M059J (cell line): ENCODE results near the gene FOXN3. TPM values are rescaled to one million over a fixed set of nuclear protein-coding genes. Genes with fewer than 3 reads are reported as not detected.

ENCODE experiments used
- DNase-seq: peaks from one replicate; pipeline ENCODE4 v3.0.0-alpha.2; 2012; ENCODE audit warnings: low read depth
- total RNA-seq: library from RNA; depleted of rRNA; stranded (reverse); fragments of >200 nt; shearing (Covaris generic); gene quantifications from 2 replicates; pipeline ENCODE4 v1.2.3, GENCODE V29; 2014

Gene FOXN3
- total RNA-seq, 1 experiment from 2014 or later = 16.7 TPM

GRCh38 chr14:89382901-89383845 lies 33.9 kb downstream of the FOXN3 start:
- DNase-seq = no peak

- DNase-seq = no peak
Measured at GRCh38 chr14:89382487-89382886, 34.5 kb downstream of the FOXN3 start.

GRCh38 chr14:89379891-89380820 lies 36.9 kb downstream of the FOXN3 start:
- DNase-seq = no peak

GRCh38 chr14:89379006-89379405 lies 38.0 kb downstream of the FOXN3 start:
- DNase-seq = no peak

- peak; percentile 38 for DNase-seq
Measured at GRCh38 chr14:89378119-89378518, 38.9 kb downstream of the FOXN3 start.

- no peak for DNase-seq
Measured at GRCh38 chr14:89377544-89377943, 39.5 kb downstream of the FOXN3 start.

GRCh38 chr14:89374908-89375307 lies 42.1 kb downstream of the FOXN3 start:
- no peak for DNase-seq

- no peak for DNase-seq
Measured at GRCh38 chr14:89373185-89373584, 43.8 kb downstream of the FOXN3 start.

GRCh38 chr14:89372512-89372883 lies 44.5 kb downstream of the FOXN3 start:
- DNase-seq = no peak

- no peak for DNase-seq
Measured at GRCh38 chr14:89371585-89372511, 45.2 kb downstream of the FOXN3 start.

GRCh38 chr14:89370781-89371180 lies 46.3 kb downstream of the FOXN3 start:
- DNase-seq = no peak

- DNase-seq = no peak
Measured at GRCh38 chr14:89370381-89370780, 46.7 kb downstream of the FOXN3 start.

GRCh38 chr14:89369656-89370055 lies 47.4 kb downstream of the FOXN3 start:
- no peak for DNase-seq

GRCh38 chr14:89368490-89369477 lies 48.2 kb downstream of the FOXN3 start:
- peak; percentile 13 for DNase-seq

- DNase-seq = no peak
Measured at GRCh38 chr14:89367779-89368120, 49.3 kb downstream of the FOXN3 start.

- DNase-seq = no peak
Measured at GRCh38 chr14:89366864-89367778, 49.9 kb downstream of the FOXN3 start.

GRCh38 chr14:89365061-89365801 lies 51.8 kb downstream of the FOXN3 start:
- no peak for DNase-seq

GRCh38 chr14:89364316-89364715 lies 52.7 kb downstream of the FOXN3 start:
- no peak for DNase-seq
